NB4 (cell line): ENCODE data around the gene AMPD3.

Experiments used
- DNase-seq: peaks from one replicate; pipeline ENCODE4 v3.0.0; 2010; ENCODE audit warnings: low read depth
- H3K4me3 ChIP-seq: one replicate; pipeline ENCODE4 v1.5.1; 2011; ENCODE audit warnings: mild to moderate bottlenecking, low read depth, low read length, moderate library complexity
- MAX ChIP-seq: IDR thresholded peaks from 2 replicates; pipeline ENCODE4 v1.6.1; 2011; ENCODE audit warnings: low read depth, low read length
- MYC ChIP-seq: IDR thresholded peaks from 2 replicates; pipeline ENCODE4 v1.6.1; 2011; ENCODE audit warnings: low read depth, low read length
- POLR2A ChIP-seq: IDR thresholded peaks from 2 replicates; pipeline ENCODE4 v1.6.1; 2011; ENCODE audit warnings: mild to moderate bottlenecking; ENCODE audit not compliant: insufficient read length; ENCODE audit errors: extremely low read depth
- TF ChIP-seq, protein P1 (sequence below): IDR thresholded peaks from one replicate; pipeline ENCODE4 v1.5.1; 2012; ENCODE audit warnings: low read depth, low read length

AMPD3 gene

GRCh38 chr11:10486161-10486840 lies 31.2 kb downstream of the AMPD3 start:
- TF ChIP-seq MAX, result no peak
- TF ChIP-seq MYC, result no peak
- TF ChIP-seq POLR2A, result no peak
- TF ChIP-seq, protein P1, sequence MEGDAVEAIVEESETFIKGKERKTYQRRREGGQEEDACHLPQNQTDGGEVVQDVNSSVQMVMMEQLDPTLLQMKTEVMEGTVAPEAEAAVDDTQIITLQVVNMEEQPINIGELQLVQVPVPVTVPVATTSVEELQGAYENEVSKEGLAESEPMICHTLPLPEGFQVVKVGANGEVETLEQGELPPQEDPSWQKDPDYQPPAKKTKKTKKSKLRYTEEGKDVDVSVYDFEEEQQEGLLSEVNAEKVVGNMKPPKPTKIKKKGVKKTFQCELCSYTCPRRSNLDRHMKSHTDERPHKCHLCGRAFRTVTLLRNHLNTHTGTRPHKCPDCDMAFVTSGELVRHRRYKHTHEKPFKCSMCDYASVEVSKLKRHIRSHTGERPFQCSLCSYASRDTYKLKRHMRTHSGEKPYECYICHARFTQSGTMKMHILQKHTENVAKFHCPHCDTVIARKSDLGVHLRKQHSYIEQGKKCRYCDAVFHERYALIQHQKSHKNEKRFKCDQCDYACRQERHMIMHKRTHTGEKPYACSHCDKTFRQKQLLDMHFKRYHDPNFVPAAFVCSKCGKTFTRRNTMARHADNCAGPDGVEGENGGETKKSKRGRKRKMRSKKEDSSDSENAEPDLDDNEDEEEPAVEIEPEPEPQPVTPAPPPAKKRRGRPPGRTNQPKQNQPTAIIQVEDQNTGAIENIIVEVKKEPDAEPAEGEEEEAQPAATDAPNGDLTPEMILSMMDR, result no peak
- DNase-seq, result no peak
- no peak overlapping the region for H3K4me3 ChIP-seq

DNA sequence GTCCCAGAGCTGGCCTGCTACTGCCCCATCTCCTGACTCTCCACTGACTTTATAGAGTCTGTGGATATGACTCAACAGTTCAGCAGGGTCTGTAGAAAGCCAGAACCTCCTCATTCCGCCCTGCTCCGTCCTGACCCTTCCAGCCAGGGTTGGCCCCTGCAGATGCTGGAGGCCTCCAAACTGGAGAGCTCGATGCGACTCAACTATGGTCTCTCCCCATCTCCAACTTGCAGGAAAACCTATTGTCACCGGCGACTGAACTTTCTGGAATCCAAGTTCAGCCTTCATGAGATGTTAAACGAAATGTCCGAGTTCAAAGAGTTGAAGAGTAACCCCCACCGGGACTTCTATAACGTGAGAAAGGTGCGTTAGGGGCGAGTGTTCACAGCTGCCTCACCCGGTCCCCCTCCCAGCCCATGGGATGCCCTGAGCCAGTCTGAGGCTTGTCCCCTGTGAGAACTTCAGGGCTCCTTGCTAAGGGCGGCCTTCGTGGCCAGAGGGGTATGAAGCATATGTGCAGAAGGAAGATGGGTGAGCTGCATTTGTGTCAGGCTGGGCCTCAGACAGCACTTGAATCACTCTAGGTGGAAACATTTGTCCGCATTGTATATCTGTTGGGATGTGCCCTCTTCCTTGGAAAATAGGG lies 32.1 kb downstream of the AMPD3 start:
- no peak for TF ChIP-seq POLR2A
- TF ChIP-seq, protein P1, result no peak
- no peak overlapping the region for H3K4me3 ChIP-seq
- no peak for DNase-seq

GRCh38 chr11:10488121-10488933 lies 33.3 kb downstream of the AMPD3 start:
- TF ChIP-seq POLR2A (no peak), MYC (no peak), MAX (no peak)
- TF ChIP-seq, protein P1, result no peak
- DNase-seq, result no peak
- H3K4me3 ChIP-seq, result no peak overlapping the region

- no peak for DNase-seq
- no peak overlapping the region for H3K4me3 ChIP-seq
- no peak for TF ChIP-seq POLR2A
- TF ChIP-seq, protein P1, result no peak
- TF ChIP-seq MYC, result no peak
These were observed 34.0 kb downstream of the AMPD3 start for GRCh38 chr11:10488934-10489691.

- DNase-seq, result no peak
- no peak for TF ChIP-seq MAX
- no peak overlapping the region for H3K4me3 ChIP-seq
These were observed 35.0 kb downstream of the AMPD3 start for GRCh38 chr11:10490032-10490397.
